ENCODE results near the gene ENPP7. TPM values are rescaled to one million over a fixed set of nuclear protein-coding genes. Genes with fewer than 3 reads are reported as not detected.

Gene ENPP7, protein sequence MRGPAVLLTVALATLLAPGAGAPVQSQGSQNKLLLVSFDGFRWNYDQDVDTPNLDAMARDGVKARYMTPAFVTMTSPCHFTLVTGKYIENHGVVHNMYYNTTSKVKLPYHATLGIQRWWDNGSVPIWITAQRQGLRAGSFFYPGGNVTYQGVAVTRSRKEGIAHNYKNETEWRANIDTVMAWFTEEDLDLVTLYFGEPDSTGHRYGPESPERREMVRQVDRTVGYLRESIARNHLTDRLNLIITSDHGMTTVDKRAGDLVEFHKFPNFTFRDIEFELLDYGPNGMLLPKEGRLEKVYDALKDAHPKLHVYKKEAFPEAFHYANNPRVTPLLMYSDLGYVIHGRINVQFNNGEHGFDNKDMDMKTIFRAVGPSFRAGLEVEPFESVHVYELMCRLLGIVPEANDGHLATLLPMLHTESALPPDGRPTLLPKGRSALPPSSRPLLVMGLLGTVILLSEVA
- total RNA-seq, result 0.18 TPM
- long read RNA-seq, partial matches to known transcripts, result 0 of 1 reads
- long read RNA-seq, other reads (novel, unspliced or antisense), result 1 of 1 reads

DNA sequence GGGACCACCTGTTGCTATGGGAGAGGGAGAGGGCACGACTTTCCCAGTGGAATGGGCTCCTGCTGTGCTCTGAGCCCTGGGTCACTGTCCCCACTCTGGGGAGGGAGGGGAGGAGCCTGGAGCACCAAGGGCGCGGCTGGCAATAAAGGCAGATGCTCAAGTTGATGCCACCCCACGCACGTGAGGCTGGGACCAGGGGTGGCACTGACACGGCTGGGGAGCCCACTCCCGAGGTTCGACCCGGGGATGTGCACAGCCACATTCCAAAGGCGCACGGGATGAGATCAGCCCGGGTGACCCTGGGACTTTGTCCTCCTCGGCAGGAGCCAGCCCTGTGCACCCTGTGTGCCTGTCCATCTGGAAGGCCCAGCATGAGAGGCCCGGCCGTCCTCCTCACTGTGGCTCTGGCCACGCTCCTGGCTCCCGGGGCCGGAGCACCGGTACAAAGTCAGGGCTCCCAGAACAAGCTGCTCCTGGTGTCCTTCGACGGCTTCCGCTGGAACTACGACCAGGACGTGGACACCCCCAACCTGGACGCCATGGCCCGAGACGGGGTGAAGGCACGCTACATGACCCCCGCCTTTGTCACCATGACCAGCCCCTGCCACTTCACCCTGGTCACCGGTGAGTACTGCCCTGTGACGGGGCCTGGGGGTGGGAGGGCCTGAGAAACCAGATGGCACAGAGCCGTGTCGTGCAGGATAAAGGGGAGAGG lies at the start of gene ENPP7:
Gene ENPP7 (plus strand): TSS at position 175 of the 715 bp plus-strand sequence. CDS start 197 bp downstream, at position 372.
- peak in 1 of 2 donors; percentile 4 for ATAC-seq
- Histone ChIP-seq H3K36me3 (no peaks in the 10 kb centered on the region), H3K4me1 (peaks cover 16% of the 10 kb centered on the region), H3K27ac (no peak within 1 kb of the TSS), H3K4me3 (no peak within 1 kb of the TSS), H3K9me3 (no peaks in the 10 kb centered on the region), H3K27me3 (ENCODE audit: low read depth) (no peaks in the 10 kb centered on the region)
- TF ChIP-seq, protein P1, sequence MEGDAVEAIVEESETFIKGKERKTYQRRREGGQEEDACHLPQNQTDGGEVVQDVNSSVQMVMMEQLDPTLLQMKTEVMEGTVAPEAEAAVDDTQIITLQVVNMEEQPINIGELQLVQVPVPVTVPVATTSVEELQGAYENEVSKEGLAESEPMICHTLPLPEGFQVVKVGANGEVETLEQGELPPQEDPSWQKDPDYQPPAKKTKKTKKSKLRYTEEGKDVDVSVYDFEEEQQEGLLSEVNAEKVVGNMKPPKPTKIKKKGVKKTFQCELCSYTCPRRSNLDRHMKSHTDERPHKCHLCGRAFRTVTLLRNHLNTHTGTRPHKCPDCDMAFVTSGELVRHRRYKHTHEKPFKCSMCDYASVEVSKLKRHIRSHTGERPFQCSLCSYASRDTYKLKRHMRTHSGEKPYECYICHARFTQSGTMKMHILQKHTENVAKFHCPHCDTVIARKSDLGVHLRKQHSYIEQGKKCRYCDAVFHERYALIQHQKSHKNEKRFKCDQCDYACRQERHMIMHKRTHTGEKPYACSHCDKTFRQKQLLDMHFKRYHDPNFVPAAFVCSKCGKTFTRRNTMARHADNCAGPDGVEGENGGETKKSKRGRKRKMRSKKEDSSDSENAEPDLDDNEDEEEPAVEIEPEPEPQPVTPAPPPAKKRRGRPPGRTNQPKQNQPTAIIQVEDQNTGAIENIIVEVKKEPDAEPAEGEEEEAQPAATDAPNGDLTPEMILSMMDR (IDR thresholded peaks at IDR 0.05), result no peak
- DNase-seq, result no peak
- intact Hi-C loops (cut with DNase I), result no loop called here

GRCh38 chr17:79681101-79681621 lies 49.6 kb upstream of the ENPP7 start:
- DNase-seq, result peak; percentile 31
- no peaks in the 10 kb centered on the region for H3K4me1 ChIP-seq
- no peaks in the 10 kb centered on the region for H3K36me3 ChIP-seq
- intact Hi-C loops (cut with DNase I), result no loop called here
- H3K27ac ChIP-seq, result no peak overlapping the region
- H3K27me3 ChIP-seq (ENCODE audit: low read depth), result peaks cover 17% of the 10 kb centered on the region
- ATAC-seq, result no peak
- no peaks in the 10 kb centered on the region for H3K9me3 ChIP-seq
- TF ChIP-seq, protein P1 (IDR thresholded peaks at IDR 0.05), result no peak
- H3K4me3 ChIP-seq, result no peak overlapping the region

DNA sequence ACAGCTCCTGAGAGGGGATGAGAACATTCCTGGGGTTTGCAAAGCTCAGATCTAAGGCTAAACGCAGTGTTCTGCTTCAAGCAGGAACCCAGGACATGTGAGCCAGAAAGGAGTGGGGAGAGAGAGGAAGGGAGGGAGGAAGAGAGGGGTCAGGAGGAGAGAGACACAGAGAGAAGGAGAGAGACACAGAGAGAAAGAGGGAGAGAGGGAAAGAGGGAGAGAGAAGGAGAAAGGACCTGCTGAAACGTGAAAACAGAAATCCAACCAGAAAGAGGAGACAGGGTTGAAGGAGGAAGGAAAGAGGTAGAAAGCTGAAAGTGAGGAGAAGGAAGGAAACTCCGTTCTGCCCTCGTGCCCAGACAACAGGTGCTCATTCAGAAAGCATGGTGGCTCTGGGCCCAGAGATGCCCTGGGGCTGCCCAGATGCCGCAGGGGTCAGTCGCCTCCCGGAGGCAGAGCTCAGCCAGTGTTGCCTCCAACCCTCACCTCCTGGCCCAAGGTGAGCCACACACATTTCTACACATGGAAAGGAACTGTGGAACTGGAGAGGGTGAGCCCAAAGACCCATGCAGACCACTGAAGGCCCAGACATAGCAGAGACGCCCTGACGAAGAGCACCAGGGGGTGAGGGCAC lies 49.0 kb upstream of the ENPP7 start:
- Histone ChIP-seq H3K27ac (no peak overlapping the region), H3K4me1 (no peaks in the 10 kb centered on the region), H3K36me3 (no peaks in the 10 kb centered on the region), H3K27me3 (ENCODE audit: low read depth) (peaks cover 17% of the 10 kb centered on the region), H3K9me3 (no peaks in the 10 kb centered on the region), H3K4me3 (no peak overlapping the region)
- DNase-seq (no peak), ATAC-seq (no peak)
- TF ChIP-seq, protein P1 (IDR thresholded peaks at IDR 0.05), result no peak
- intact Hi-C loops (cut with DNase I), result no loop called here

DNA sequence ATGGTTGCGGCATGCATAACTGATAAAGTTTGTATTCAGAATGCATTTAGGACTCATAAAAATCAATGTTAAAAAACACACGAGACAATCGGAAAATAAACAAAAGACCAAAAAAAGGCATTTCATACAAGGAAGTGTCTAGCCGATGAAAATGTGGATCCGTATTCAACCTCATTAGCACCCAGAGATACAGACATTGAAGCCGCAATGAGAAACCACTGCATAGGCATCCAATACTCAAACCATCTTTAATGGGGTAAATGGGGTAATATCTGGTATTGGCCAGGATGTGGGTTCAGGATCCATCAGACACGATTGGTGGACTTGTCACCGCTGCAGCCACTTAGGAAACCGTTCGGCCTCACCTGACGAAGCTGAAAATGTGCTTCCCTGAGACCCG lies 47.4 kb upstream of the ENPP7 start:
- H3K27me3 ChIP-seq (ENCODE audit: low read depth), result peaks cover 16% of the 10 kb centered on the region
- no peaks in the 10 kb centered on the region for H3K9me3 ChIP-seq
- no peak overlapping the region for H3K4me3 ChIP-seq
- no peak for ATAC-seq
- no peak overlapping the region for H3K27ac ChIP-seq
- intact Hi-C loops (cut with DNase I), result no loop called here
- H3K36me3 ChIP-seq, result no peaks in the 10 kb centered on the region
- no peaks in the 10 kb centered on the region for H3K4me1 ChIP-seq
- no peak for DNase-seq
- TF ChIP-seq, protein P1 (IDR thresholded peaks at IDR 0.05), result no peak

Measured in lower lobe of right lung (tissue), 2 donors.